ENCODE data around the gene RAB35.

RAB35 gene

DNA sequence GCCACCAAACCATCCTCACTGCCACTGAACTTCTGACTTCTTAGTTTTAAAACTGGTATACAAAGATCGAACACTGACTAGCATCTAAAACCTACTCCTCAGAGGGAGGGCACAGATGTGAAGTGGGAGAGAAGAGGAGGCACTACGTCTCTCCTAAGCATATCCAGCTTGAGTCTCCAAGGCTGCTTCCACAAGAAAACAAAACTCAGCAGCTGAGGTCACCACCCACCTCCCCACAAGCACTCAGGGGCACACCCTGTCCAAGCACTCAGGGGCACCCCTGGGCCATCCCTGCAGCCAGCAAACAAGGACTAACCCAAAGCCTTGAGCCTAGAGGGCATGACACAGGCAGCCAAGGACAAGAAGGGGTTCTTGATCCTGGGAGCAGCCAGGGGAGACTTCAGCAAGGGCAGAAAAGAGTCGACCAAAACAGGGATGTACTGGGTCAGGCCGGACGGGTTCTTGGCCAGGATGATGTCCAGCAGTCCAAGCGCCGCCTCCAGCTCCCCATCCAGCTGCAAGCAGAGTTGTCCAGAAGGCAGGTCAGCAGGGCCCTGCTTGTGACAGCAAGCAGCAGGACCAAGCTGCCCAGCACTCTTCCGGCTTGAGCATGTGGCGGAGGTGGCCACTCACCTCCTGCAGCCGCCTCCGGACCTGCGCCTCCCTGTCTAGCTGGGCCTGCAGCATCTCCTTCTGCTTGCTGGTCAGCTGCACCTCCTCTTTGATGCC lies 43.1 kb upstream of the RAB35 start:
- TF ChIP-seq POLR2AphosphoS5 (IDR thresholded peaks at IDR 0.05; ENCODE audit: low read depth, low read length) (no peak), FOXP2 (optimal IDR thresholded peaks at IDR 0.05; ENCODE audit: borderline replicate concordance, extremely low read depth, extremely low read length, insufficient read depth) (no peak), SIN3A (IDR thresholded peaks at IDR 0.05; ENCODE audit: borderline replicate concordance, insufficient read depth, low read length) (no peak), TAF1 (IDR thresholded peaks at IDR 0.05; ENCODE audit: borderline replicate concordance, insufficient read depth, low read length) (no peak)
- TF ChIP-seq, protein P1, sequence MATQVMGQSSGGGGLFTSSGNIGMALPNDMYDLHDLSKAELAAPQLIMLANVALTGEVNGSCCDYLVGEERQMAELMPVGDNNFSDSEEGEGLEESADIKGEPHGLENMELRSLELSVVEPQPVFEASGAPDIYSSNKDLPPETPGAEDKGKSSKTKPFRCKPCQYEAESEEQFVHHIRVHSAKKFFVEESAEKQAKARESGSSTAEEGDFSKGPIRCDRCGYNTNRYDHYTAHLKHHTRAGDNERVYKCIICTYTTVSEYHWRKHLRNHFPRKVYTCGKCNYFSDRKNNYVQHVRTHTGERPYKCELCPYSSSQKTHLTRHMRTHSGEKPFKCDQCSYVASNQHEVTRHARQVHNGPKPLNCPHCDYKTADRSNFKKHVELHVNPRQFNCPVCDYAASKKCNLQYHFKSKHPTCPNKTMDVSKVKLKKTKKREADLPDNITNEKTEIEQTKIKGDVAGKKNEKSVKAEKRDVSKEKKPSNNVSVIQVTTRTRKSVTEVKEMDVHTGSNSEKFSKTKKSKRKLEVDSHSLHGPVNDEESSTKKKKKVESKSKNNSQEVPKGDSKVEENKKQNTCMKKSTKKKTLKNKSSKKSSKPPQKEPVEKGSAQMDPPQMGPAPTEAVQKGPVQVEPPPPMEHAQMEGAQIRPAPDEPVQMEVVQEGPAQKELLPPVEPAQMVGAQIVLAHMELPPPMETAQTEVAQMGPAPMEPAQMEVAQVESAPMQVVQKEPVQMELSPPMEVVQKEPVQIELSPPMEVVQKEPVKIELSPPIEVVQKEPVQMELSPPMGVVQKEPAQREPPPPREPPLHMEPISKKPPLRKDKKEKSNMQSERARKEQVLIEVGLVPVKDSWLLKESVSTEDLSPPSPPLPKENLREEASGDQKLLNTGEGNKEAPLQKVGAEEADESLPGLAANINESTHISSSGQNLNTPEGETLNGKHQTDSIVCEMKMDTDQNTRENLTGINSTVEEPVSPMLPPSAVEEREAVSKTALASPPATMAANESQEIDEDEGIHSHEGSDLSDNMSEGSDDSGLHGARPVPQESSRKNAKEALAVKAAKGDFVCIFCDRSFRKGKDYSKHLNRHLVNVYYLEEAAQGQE (IDR thresholded peaks at IDR 0.05; ENCODE audit: insufficient read depth in 1 of 2, low read depth in 2 of 2, low read length in 2 of 2) = no peak

DNA sequence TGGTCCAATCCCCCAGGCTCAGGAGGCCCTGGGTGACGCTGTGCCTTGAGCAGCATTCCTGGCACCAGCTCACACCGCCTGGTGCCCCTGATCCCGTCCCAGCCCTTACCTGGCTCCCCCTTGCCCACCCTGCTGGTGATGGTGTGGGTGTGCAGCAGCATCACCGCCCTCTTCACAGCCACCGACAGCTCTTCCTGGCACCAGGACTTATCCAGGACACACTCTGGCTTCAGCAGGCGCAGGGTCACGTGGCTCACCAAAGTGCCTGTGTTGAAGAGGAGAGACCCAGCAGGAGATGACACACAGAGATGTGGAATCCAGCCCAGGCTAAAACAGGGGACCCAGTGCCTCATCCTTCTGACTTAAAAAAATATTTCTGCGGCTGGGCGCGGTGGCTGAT lies 41.8 kb upstream of the RAB35 start:
- no peak for TF ChIP-seq FOXP2 (optimal IDR thresholded peaks at IDR 0.05; ENCODE audit: borderline replicate concordance, extremely low read depth, extremely low read length, insufficient read depth)

DNA sequence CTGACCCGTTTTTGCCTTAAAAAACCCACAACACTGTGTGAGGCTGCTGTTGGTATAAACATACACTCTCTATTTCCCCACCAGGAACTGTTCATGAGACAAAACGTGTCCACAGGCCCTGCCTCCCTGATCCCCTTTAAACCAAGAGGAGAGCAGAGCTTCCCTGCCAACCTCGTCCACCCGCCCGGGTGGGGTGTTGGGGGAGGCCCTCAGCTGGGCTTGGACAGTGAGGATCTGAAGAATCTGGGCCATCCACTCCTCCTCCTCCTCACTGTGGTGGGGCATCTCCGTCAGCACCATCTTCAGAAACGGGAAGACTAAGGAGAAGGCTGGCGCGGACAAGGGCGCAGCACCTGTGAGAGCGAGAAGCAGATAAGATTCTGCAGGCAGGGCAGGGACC lies 41.1 kb upstream of the RAB35 start:
- TF ChIP-seq FOXP2 (optimal IDR thresholded peaks at IDR 0.05; ENCODE audit: borderline replicate concordance, extremely low read depth, extremely low read length, insufficient read depth) (no peak), POLR2AphosphoS5 (IDR thresholded peaks at IDR 0.05; ENCODE audit: low read depth, low read length) (no peak), SIN3A (IDR thresholded peaks at IDR 0.05; ENCODE audit: borderline replicate concordance, insufficient read depth, low read length) (no peak), TAF1 (IDR thresholded peaks at IDR 0.05; ENCODE audit: borderline replicate concordance, insufficient read depth, low read length) (no peak)
- TF ChIP-seq, protein P1 (IDR thresholded peaks at IDR 0.05; ENCODE audit: insufficient read depth in 1 of 2, low read depth in 2 of 2, low read length in 2 of 2) = no peak

DNA sequence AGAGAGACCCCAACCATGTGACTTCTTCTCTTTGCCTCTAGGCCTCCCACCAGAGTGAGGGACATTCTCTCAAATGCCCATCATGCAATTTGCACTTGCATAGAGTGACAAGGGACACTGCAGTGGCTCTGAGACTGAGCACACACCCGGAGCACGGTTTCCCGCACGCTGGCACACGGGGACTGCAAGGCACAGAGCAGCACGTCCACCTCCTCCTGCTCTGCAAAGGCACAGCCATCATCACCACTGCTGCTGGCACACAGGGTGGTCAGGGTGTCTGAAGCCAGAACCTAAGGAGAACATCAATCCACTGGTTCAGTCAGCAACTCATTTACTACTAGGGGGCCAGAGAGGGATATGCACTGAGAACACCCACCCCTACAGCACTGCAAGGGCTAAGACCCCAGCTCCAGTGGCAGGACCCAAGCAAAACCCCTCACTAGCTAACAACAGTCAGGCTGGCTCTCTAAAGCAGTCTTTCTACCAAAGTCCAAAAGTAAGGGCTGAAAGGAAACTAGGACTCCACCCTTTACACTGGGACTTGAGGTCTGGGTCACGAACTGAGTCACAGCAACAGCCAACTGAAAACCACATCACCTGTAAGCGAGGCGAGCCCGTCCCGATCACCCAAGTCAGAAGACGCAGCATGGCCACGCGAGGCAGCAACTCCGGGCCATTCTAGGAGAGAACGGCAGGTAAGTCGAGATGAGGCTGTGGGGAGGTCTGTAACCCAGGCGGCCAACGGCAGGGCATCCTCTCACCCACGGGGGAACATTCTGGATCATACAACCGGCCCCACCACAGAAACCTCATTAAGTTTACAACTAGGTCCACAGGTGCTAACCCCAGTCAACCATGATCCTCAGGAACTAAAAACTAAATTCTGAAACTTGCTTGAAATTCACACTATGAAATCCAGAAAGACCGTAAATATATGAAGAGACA lies 40.0 kb upstream of the RAB35 start:
- TF ChIP-seq FOXP2 (optimal IDR thresholded peaks at IDR 0.05; ENCODE audit: borderline replicate concordance, extremely low read depth, extremely low read length, insufficient read depth) (no peak), SIN3A (IDR thresholded peaks at IDR 0.05; ENCODE audit: borderline replicate concordance, insufficient read depth, low read length) (no peak), TAF1 (IDR thresholded peaks at IDR 0.05; ENCODE audit: borderline replicate concordance, insufficient read depth, low read length) (no peak), POLR2AphosphoS5 (IDR thresholded peaks at IDR 0.05; ENCODE audit: low read depth, low read length) (no peak)
- TF ChIP-seq, protein P1 (IDR thresholded peaks at IDR 0.05; ENCODE audit: insufficient read depth in 1 of 2, low read depth in 2 of 2, low read length in 2 of 2) = no peak

DNA sequence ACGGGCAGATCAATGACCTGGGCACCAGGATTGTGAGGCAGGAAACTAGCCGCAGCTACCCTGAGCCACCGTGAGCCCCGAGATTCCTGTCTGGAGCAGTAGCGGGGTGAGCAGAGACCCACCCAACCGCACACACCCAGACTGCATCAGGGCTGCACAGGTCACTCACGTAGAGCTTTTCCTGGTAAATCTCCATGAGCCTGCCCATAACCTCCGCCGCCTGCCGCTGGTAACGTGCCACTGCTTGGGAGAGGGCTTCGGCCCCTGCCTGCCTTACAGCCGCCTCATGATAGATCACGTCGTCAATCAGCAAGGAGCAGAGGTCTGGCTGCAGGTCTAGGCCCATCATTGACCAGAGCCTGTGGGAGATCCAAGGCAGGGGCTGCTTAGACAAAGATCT lies 38.5 kb upstream of the RAB35 start:
- no peak for TF ChIP-seq FOXP2 (optimal IDR thresholded peaks at IDR 0.05; ENCODE audit: borderline replicate concordance, extremely low read depth, extremely low read length, insufficient read depth)
- TF ChIP-seq POLR2AphosphoS5 (IDR thresholded peaks at IDR 0.05; ENCODE audit: low read depth, low read length) = no peak
- TF ChIP-seq, protein P1 (IDR thresholded peaks at IDR 0.05; ENCODE audit: insufficient read depth in 1 of 2, low read depth in 2 of 2, low read length in 2 of 2) = no peak
- TF ChIP-seq TAF1 (IDR thresholded peaks at IDR 0.05; ENCODE audit: borderline replicate concordance, insufficient read depth, low read length) = no peak
- no peak for TF ChIP-seq SIN3A (IDR thresholded peaks at IDR 0.05; ENCODE audit: borderline replicate concordance, insufficient read depth, low read length)

Data from PFSK-1 (cell line).